CD4-positive, alpha-beta T cell treated with Interleukin-17A for 1 hour (primary cell): ENCODE data around the gene CYFIP2.
A peak's percentile ranks its signal among the peaks of the same experiment; 100 is the strongest.
"Not testable (repeated sequence)": the region's sequence is repeated elsewhere in the genome, so short reads cannot be mapped to it uniquely, and the experiment has no call there.

Experiments
- DNase-seq: peaks from one replicate; pipeline ENCODE4 v3.0.0-alpha.2; 2020

Gene CYFIP2

GRCh38 chr5:157415838-157416237 is 149.9 kb downstream of the CYFIP2 start:
- DNase-seq: no peak

- not testable (repeated sequence) for DNase-seq
Measured at GRCh38 chr5:157419521-157419920, 153.6 kb downstream of the CYFIP2 start.

GRCh38 chr5:157429920-157430319 is 164.0 kb downstream of the CYFIP2 start:
- DNase-seq: not testable (repeated sequence)

- DNase-seq: peak; percentile 73
Measured at GRCh38 chr5:157431544-157432200, 165.7 kb downstream of the CYFIP2 start.

- no peak for DNase-seq
Measured at GRCh38 chr5:157434096-157434495, 168.2 kb downstream of the CYFIP2 start.

GRCh38 chr5:157443041-157443549 is 177.2 kb downstream of the CYFIP2 start:
- DNase-seq: no peak

GRCh38 chr5:157444224-157444623 is 178.3 kb downstream of the CYFIP2 start:
- no peak for DNase-seq
